Sigmoid colon (tissue), 4 donors: Measurements from ENCODE around the gene TBCK.

Experiments
- CTCF ChIP-seq, 4 experiments: fragments of 450-650 bp in 3 of 4; fragments of 200-600 bp in 1 of 4; IDR thresholded peaks; one replicate each; pipeline ENCODE4 v1.5.1; 2016 to 2019; ENCODE audit warnings: antibody characterized with exemption in 4 of 4, mild to moderate bottlenecking in 3 of 4, moderate library complexity in 2 of 4
- POLR2A ChIP-seq, 2 donors: fragments of 450-650 bp; IDR thresholded peaks; one replicate each; pipeline ENCODE4 v1.6.1; 2016; ENCODE audit warnings: antibody characterized with exemption in 2 of 2, mild to moderate bottlenecking in 2 of 2, moderate library complexity in 2 of 2
- POLR2AphosphoS5 ChIP-seq, 4 donors: sonication (generic); formaldehyde crosslinking; IDR thresholded peaks; one replicate each; pipeline ENCODE4 v1.6.1; 2017; ENCODE audit warnings: antibody characterized with exemption in 4 of 4

GRCh38 chr4:106264331-106264728 lies 51.7 kb downstream of the TBCK start:
- TF ChIP-seq CTCF (IDR thresholded peaks at IDR 0.05): no peak
- no peak for TF ChIP-seq POLR2A (IDR thresholded peaks at IDR 0.05)
- TF ChIP-seq POLR2AphosphoS5 (IDR thresholded peaks at IDR 0.05): no peak
